Measurements from ENCODE around the gene SLC49A4. TPM values are rescaled to one million over a fixed set of nuclear protein-coding genes. Genes with fewer than 3 reads are reported as not detected.

Gene SLC49A4
- total and polyA plus RNA-seq, 2 of the 13 experiments (the other 11 are each of a cell fraction or from before 2014, with no cell fraction given) = 6.5 to 16.3 TPM

GRCh38 chr3:122826278-122826677, 31.4 kb downstream of the SLC49A4 start (continued):
- TF ChIP-seq HMGXB4 (CRISPR knock-in tag; IDR thresholded peaks at IDR 0.05; ENCODE audit: borderline replicate concordance in 1 of 2, low read depth in 1 of 2) (no peak), THAP9 (CRISPR knock-in tag; IDR thresholded peaks at IDR 0.05; ENCODE audit: borderline replicate concordance) (no peak), MEF2D (CRISPR knock-in tag; IDR thresholded peaks at IDR 0.05) (no peak), ZHX2 (IDR thresholded peaks at IDR 0.05; ENCODE audit: low read depth) (no peak), ZHX2 (CRISPR knock-in tag; IDR thresholded peaks at IDR 0.05; ENCODE audit: borderline replicate concordance) (no peak), TEAD2 (CRISPR knock-in tag; IDR thresholded peaks at IDR 0.05) (no peak), AKAP8 (CRISPR knock-in tag; IDR thresholded peaks at IDR 0.05) (no peak), ZNF770 (CRISPR knock-in tag; IDR thresholded peaks at IDR 0.05) (no peak), ZNF260 (CRISPR knock-in tag; IDR thresholded peaks at IDR 0.05; ENCODE audit: borderline replicate concordance, low read depth) (no peak)

All from HepG2 (cell line).